KMS-11 (cell line): ENCODE data around the gene VPS18.

ENCODE experiments used
- H2AFZ ChIP-seq: fragments of 200-600 bp; sonication (generic); 2 replicates; pipeline ENCODE4 v1.6.1; 2016; ENCODE audit warnings: antibody characterized with exemption, mixed run types, low read depth
- H3K27ac ChIP-seq: fragments of 200-600 bp; sonication (generic); 2 replicates; pipeline ENCODE4 v1.6.1; 2016; ENCODE audit warnings: mild to moderate bottlenecking, mixed run types
- H3K27me3 ChIP-seq: fragments of 200-600 bp; sonication (generic); 2 replicates; pipeline ENCODE4 v1.6.1; 2017; ENCODE audit warnings: mild to moderate bottlenecking, low read depth, mixed run types, moderate library complexity; ENCODE audit not compliant: insufficient read depth
- H3K36me3 ChIP-seq: fragments of 200-600 bp; sonication (generic); 2 replicates; pipeline ENCODE4 v1.6.1; 2017; ENCODE audit warnings: mild to moderate bottlenecking, mixed run types; ENCODE audit not compliant: insufficient read depth
- H3K4me1 ChIP-seq: fragments of 200-600 bp; sonication (generic); 2 replicates; pipeline ENCODE4 v1.6.1; 2016; ENCODE audit warnings: mild to moderate bottlenecking, low read depth, mixed run types; ENCODE audit not compliant: poor library complexity, severe bottlenecking
- H3K4me2 ChIP-seq: fragments of 200-600 bp; sonication (generic); 2 replicates; pipeline ENCODE4 v1.7.0; 2016; ENCODE audit warnings: mild to moderate bottlenecking, mixed run types
- H3K4me3 ChIP-seq: fragments of 200-600 bp; sonication (generic); IDR thresholded peaks from 2 replicates; pipeline ENCODE4 v1.6.1; 2017; ENCODE audit warnings: low read depth, low read length, mixed read lengths; ENCODE audit not compliant: insufficient read depth
- H3K79me2 ChIP-seq: fragments of 200-600 bp; sonication (generic); 2 replicates; pipeline ENCODE4 v1.6.1; 2016; ENCODE audit warnings: low read depth, mixed run types; ENCODE audit not compliant: insufficient read depth
- H3K9ac ChIP-seq: fragments of 200-600 bp; sonication (generic); 2 replicates; pipeline ENCODE4 v1.6.1; 2016; ENCODE audit warnings: mild to moderate bottlenecking, mixed run types
- H4K20me1 ChIP-seq: fragments of 200-600 bp; sonication (generic); 2 replicates; pipeline ENCODE4 v1.6.1; 2016; ENCODE audit warnings: mild to moderate bottlenecking, mixed run types; ENCODE audit not compliant: insufficient read depth
- TF ChIP-seq, protein P1 (sequence below): fragments of 200-600 bp; sonication (generic); conservative IDR thresholded peaks from 2 replicates; pipeline ENCODE4 v1.6.1; 2017; ENCODE audit warnings: low read depth, mild to moderate bottlenecking, antibody characterized with exemption, low read length, moderate library complexity, mixed read lengths

Gene VPS18

DNA sequence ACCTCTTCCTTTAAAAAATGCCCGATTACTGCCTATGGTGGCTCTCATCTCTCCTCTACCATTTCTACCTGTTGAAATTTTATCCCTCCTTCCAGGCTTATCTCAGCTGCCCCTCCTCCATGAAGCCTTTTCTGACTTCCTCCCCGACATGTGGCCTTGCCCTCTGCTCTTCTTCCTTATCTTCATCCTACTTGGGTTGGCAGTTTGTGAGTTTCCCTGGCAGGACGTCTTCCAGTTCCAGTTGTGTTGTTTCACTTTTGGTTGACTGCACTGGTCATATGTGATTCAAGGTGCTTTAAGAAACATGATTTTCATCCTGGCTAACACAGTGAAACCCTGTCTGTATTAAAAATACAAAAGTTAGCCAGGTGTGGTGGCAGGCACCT is 39.3 kb downstream of the VPS18 start:
- TF ChIP-seq, protein P1, sequence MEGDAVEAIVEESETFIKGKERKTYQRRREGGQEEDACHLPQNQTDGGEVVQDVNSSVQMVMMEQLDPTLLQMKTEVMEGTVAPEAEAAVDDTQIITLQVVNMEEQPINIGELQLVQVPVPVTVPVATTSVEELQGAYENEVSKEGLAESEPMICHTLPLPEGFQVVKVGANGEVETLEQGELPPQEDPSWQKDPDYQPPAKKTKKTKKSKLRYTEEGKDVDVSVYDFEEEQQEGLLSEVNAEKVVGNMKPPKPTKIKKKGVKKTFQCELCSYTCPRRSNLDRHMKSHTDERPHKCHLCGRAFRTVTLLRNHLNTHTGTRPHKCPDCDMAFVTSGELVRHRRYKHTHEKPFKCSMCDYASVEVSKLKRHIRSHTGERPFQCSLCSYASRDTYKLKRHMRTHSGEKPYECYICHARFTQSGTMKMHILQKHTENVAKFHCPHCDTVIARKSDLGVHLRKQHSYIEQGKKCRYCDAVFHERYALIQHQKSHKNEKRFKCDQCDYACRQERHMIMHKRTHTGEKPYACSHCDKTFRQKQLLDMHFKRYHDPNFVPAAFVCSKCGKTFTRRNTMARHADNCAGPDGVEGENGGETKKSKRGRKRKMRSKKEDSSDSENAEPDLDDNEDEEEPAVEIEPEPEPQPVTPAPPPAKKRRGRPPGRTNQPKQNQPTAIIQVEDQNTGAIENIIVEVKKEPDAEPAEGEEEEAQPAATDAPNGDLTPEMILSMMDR: no peak
- H3K36me3 ChIP-seq: no peaks in the 10 kb centered on the region
- H3K27ac ChIP-seq: no peak overlapping the region
- no peak overlapping the region for H3K4me3 ChIP-seq
- H2AFZ ChIP-seq: no peak overlapping the region
- H4K20me1 ChIP-seq: no peaks in the 10 kb centered on the region
- H3K4me2 ChIP-seq: no peak overlapping the region
- H3K27me3 ChIP-seq: peaks cover 23% of the 10 kb centered on the region
- H3K79me2 ChIP-seq: no peaks in the 10 kb centered on the region
- peaks cover 25% of the 10 kb centered on the region for H3K4me1 ChIP-seq
- no peak overlapping the region for H3K9ac ChIP-seq

DNA sequence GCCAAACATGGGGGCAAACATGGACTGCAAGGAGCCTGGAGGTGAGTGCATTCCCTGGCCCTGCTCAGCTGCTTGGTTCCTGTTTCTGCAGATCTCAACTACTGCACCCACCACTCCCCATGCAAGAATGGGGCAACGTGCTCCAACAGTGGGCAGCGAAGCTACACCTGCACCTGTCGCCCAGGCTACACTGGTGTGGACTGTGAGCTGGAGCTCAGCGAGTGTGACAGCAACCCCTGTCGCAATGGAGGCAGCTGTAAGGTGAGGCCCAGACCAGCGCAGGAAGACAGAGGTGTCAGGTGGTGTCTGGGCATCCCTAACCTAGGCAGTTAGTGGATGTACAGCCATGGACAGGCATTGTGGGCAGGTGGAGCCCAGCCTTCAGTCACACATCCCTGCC is 40.2 kb downstream of the VPS18 start:
- TF ChIP-seq, protein P1: no peak
- peaks cover 25% of the 10 kb centered on the region for H3K4me1 ChIP-seq
- H3K27me3 ChIP-seq: peaks cover 23% of the 10 kb centered on the region
- no peak overlapping the region for H3K27ac ChIP-seq
- H2AFZ ChIP-seq: no peak overlapping the region
- H4K20me1 ChIP-seq: no peaks in the 10 kb centered on the region
- H3K79me2 ChIP-seq: no peaks in the 10 kb centered on the region
- H3K36me3 ChIP-seq: no peaks in the 10 kb centered on the region
- H3K4me3 ChIP-seq: no peak overlapping the region
- H3K9ac ChIP-seq: no peak overlapping the region
- no peak overlapping the region for H3K4me2 ChIP-seq

DNA sequence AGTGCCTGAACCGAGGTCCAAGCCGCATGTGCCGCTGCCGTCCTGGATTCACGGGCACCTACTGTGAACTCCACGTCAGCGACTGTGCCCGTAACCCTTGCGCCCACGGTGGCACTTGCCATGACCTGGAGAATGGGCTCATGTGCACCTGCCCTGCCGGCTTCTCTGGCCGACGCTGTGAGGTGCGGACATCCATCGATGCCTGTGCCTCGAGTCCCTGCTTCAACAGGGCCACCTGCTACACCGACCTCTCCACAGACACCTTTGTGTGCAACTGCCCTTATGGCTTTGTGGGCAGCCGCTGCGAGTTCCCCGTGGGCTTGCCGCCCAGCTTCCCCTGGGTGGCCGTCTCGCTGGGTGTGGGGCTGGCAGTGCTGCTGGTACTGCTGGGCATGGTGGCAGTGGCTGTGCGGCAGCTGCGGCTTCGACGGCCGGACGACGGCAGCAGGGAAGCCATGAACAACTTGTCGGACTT is 42.0 kb downstream of the VPS18 start:
- H3K4me2 ChIP-seq: no peak overlapping the region
- H2AFZ ChIP-seq: no peak overlapping the region
- H4K20me1 ChIP-seq: no peaks in the 10 kb centered on the region
- peaks cover 24% of the 10 kb centered on the region for H3K4me1 ChIP-seq
- TF ChIP-seq, protein P1: no peak
- no peaks in the 10 kb centered on the region for H3K36me3 ChIP-seq
- H3K27me3 ChIP-seq: peaks cover 6% of the 10 kb centered on the region; the same call in 1 of the 2 replicates
- no peak overlapping the region for H3K27ac ChIP-seq
- no peak overlapping the region for H3K4me3 ChIP-seq
- no peak overlapping the region for H3K9ac ChIP-seq
- H3K79me2 ChIP-seq: no peaks in the 10 kb centered on the region

DNA sequence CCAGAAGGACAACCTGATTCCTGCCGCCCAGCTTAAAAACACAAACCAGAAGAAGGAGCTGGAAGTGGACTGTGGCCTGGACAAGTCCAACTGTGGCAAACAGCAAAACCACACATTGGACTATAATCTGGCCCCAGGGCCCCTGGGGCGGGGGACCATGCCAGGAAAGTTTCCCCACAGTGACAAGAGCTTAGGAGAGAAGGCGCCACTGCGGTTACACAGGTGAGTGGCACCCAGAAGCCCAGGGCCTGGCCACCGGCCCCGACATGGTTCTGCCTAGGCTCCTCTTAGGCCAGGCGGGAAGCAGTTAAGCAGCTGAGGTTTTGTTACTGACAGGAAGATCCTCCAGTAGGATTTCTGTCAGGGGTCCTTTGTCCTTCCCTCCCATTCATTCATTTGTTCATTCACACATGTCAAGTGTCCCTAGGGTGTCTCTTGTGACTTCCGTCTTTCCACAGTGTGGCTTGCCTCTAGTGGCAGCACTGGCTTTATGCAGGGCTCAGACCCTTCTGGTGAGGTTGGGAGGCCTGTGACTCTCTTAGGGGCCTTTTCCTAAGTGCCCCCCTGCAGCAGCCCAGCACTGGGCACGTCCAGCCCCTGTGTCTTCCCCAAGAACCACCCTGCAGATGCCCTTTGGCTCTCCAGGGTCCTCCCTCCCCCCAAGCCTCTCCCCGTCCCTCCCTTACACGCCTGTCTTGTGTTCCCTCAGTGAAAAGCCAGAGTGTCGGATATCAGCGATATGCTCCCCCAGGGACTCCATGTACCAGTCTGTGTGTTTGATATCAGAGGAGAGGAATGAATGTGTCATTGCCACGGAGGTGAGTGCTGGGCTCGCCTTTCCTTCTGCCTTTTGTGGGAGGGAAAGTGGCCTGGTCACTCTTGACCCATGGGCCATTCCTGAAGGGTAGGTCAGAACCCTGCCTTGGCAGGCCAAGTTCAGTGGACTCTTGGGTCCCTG is 42.7 kb downstream of the VPS18 start:
- H3K27ac ChIP-seq: no peak overlapping the region
- no peak overlapping the region for H3K4me2 ChIP-seq
- no peak overlapping the region for H2AFZ ChIP-seq
- peaks cover 21% of the 10 kb centered on the region for H3K4me1 ChIP-seq
- H4K20me1 ChIP-seq: no peaks in the 10 kb centered on the region
- H3K9ac ChIP-seq: no peak overlapping the region
- H3K36me3 ChIP-seq: no peaks in the 10 kb centered on the region
- no peaks in the 10 kb centered on the region for H3K27me3 ChIP-seq
- TF ChIP-seq, protein P1: no peak
- no peaks in the 10 kb centered on the region for H3K79me2 ChIP-seq
- no peak overlapping the region for H3K4me3 ChIP-seq
